GM10248 (cell line): ENCODE results near the gene FILIP1L.

Source experiments
- CTCF ChIA-PET: fragments of 300-600 bp; sonication (Branson Sonifier 250); formaldehyde crosslinking; extraction: SDS; loops from one replicate; lab custom pipeline; 2021; ENCODE audit warnings: antibody characterized with exemption; lab: Yijun Ruan, JAX
- POLR2A ChIA-PET: fragments of 350-650 bp; sonication (Branson Sonifier 250); formaldehyde crosslinking; extraction: SDS; loops from one replicate; lab custom pipeline; 2020; ENCODE audit warnings: antibody characterized with exemption; lab: Yijun Ruan, JAX
- DNase-seq: peaks from one replicate; pipeline ENCODE4 v3.0.0; 2012; ENCODE audit errors: extremely low spot score
- CTCF ChIP-seq: IDR thresholded peaks from 2 replicates; pipeline ENCODE4 v1.5.1; 2012; ENCODE audit warnings: mild to moderate bottlenecking, low read depth; ENCODE audit errors: extremely low read depth, missing control alignments, control extremely low read depth

Gene FILIP1L

GRCh38 chr3:99927671-99928457 is 186.4 kb downstream of the FILIP1L start:
- TF ChIP-seq CTCF = no peak
- ChIA-PET CTCF (interaction anchor here (0.9 to 1.5 kb wide), 4 partner anchors 9 to 25 kb away, joined by 3 read pairs; no protein-coding TSS in a partner anchor), POLR2A (no interaction called here)
- DNase-seq = no peak

- POLR2A ChIA-PET = no interaction called here
- TF ChIP-seq CTCF = no peak
- CTCF ChIA-PET = interaction anchor here (0.8 to 2.2 kb wide), 2 partner anchors 9 to 11 kb away, joined by 3 to 7 read pairs; no protein-coding TSS in a partner anchor
- no peak for DNase-seq
Observed at GRCh38 chr3:99925584-99926230, 188.6 kb downstream of the FILIP1L start.

- CTCF ChIA-PET = interaction anchor here (0.6 to 1.6 kb wide), 2 partner anchors 15 kb away, joined by 3 read pairs; no protein-coding TSS in a partner anchor
- DNase-seq = no peak
- POLR2A ChIA-PET = no interaction called here
- TF ChIP-seq CTCF = no peak
Observed at GRCh38 chr3:99923873-99924272, 190.4 kb downstream of the FILIP1L start.

GRCh38 chr3:99921986-99922385 is 192.3 kb downstream of the FILIP1L start:
- no peak for DNase-seq
- POLR2A ChIA-PET = no interaction called here
- no peak for TF ChIP-seq CTCF
- CTCF ChIA-PET = no interaction called here

GRCh38 chr3:99921377-99921695 is 193.0 kb downstream of the FILIP1L start:
- no peak for TF ChIP-seq CTCF
- ChIA-PET POLR2A (no interaction called here), CTCF (interaction anchor here (1.6 kb wide), 2 partner anchors 27 to 78 kb away, joined by 3 to 4 read pairs; no protein-coding TSS in a partner anchor)
- no peak for DNase-seq

GRCh38 chr3:99920481-99921376 is 193.6 kb downstream of the FILIP1L start:
- no peak for TF ChIP-seq CTCF
- DNase-seq = no peak
- POLR2A ChIA-PET = no interaction called here
- CTCF ChIA-PET = interaction anchor here (1.1 to 1.6 kb wide), 3 partner anchors 18 to 77 kb away, joined by 3 to 4 read pairs (median 3); no protein-coding TSS in a partner anchor
